Measurements from ENCODE around the gene NTNG1.

Gene NTNG1

GRCh38 chr1:107389410-107390396, 248.9 kb downstream of the NTNG1 start:
- Histone ChIP-seq H3K9me3 (no peaks in the 10 kb centered on the region), H3K4me1 (no peaks in the 10 kb centered on the region), H3K36me3 (no peaks in the 10 kb centered on the region), H3K4me3 (ENCODE audit: low read depth, low read length) (no peak overlapping the region), H3K27me3 (no peaks in the 10 kb centered on the region)
- 0 out of 2 replicates have a peak, but pooled peaks have one; percentile 2 for TF ChIP-seq CTCF (IDR thresholded peaks at IDR 0.05; ENCODE audit: low read depth, low read length)
- DNase-seq, result no peak

- no peaks in the 10 kb centered on the region for H3K4me1 ChIP-seq
- no peaks in the 10 kb centered on the region for H3K9me3 ChIP-seq
- no peaks in the 10 kb centered on the region for H3K27me3 ChIP-seq
- TF ChIP-seq CTCF (IDR thresholded peaks at IDR 0.05; ENCODE audit: low read depth, low read length), result no peak
- no peaks in the 10 kb centered on the region for H3K36me3 ChIP-seq
- DNase-seq, result no peak
- H3K4me3 ChIP-seq (ENCODE audit: low read depth, low read length), result no peak overlapping the region
These were observed 253.5 kb downstream of the NTNG1 start for GRCh38 chr1:107394301-107394700.

GRCh38 chr1:107401704-107402103, 260.9 kb downstream of the NTNG1 start:
- H3K4me1 ChIP-seq, result peaks cover 5% of the 10 kb centered on the region
- no peaks in the 10 kb centered on the region for H3K27me3 ChIP-seq
- DNase-seq, result no peak
- TF ChIP-seq CTCF (IDR thresholded peaks at IDR 0.05; ENCODE audit: low read depth, low read length), result no peak
- no peaks in the 10 kb centered on the region for H3K36me3 ChIP-seq
- H3K4me3 ChIP-seq (ENCODE audit: low read depth, low read length), result no peak overlapping the region
- H3K9me3 ChIP-seq, result no peaks in the 10 kb centered on the region

- TF ChIP-seq CTCF (IDR thresholded peaks at IDR 0.05; ENCODE audit: low read depth, low read length), result no peak
- DNase-seq, result no peak
- Histone ChIP-seq H3K36me3 (no peaks in the 10 kb centered on the region), H3K9me3 (no peaks in the 10 kb centered on the region), H3K27me3 (no peaks in the 10 kb centered on the region), H3K4me1 (peaks cover 5% of the 10 kb centered on the region), H3K4me3 (ENCODE audit: low read depth, low read length) (no peak overlapping the region)
These were observed 263.9 kb downstream of the NTNG1 start for GRCh38 chr1:107404756-107405155.

- H3K36me3 ChIP-seq, result no peaks in the 10 kb centered on the region
These were observed 264.4 kb downstream of the NTNG1 start for GRCh38 chr1:107405236-107405635.

More at GRCh38 chr1:107405236-107405635, 264.4 kb downstream of the NTNG1 start:
- TF ChIP-seq CTCF (IDR thresholded peaks at IDR 0.05; ENCODE audit: low read depth, low read length), result no peak
- Histone ChIP-seq H3K4me1 (peaks cover 5% of the 10 kb centered on the region), H3K27me3 (no peaks in the 10 kb centered on the region), H3K9me3 (no peaks in the 10 kb centered on the region), H3K4me3 (ENCODE audit: low read depth, low read length) (no peak overlapping the region)
- no peak for DNase-seq
